NCI-H82 (cell line): ENCODE measurements around the gene SMIM14.
A peak's percentile ranks its signal among the peaks of the same experiment; 100 is the strongest.
"Not testable (repeated sequence)": the region's sequence is repeated elsewhere in the genome, so short reads cannot be mapped to it uniquely, and the experiment has no call there.

Experiments used
- DNase-seq: peaks from one replicate; lab custom pipeline; 2025; lab: John Stamatoyannopoulos, UW

The SMIM14 gene

GRCh38 chr4:39638354-39639239 lies at the start of gene SMIM14:
SMIM14 (minus strand) TSS chr4:39638865; CDS start chr4:39605145, 33,720 bp downstream.
- peak; percentile 97 for DNase-seq

DNA sequence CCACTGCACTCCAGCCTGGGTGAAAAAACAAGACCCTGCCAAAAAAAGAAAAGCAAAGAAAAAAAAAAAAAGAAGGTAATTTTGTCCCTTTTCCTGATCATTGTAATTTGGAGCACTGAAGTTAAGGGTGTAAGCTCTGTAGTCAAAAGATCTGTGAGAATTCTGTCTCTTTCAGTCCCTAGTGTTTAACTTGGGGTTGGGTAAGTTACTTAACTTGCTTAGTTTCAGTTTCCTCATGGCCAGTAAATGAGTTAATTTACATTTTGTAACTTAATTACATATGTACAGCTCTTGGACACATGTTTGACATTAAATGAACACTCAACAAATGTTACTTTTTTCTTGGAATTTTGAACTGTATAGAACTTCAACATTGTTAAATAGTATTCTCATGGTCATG lies 48.3 kb upstream of the SMIM14 start:
- DNase-seq: no peak

DNA sequence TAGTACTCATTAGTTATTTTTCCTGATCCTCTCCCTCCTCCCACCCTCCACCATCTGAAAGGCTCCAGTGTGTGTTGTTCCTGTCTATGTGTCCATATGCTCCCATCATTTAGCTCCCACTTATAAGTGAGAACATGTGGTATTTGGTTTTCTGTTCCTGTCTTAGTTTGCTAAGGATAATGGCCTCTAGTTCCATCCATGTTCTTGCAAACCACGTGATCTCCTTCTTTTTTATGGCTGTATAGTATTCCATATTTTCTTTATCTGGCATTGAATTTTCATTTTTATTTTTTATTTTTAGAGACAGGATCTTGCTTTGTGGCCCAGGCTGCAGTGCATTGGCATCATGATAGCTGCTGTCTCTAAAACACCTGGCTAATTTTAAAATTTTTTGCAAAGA lies 47.3 kb upstream of the SMIM14 start:
- no peak for DNase-seq

- DNase-seq: no peak
Observed at GRCh38 chr4:39682138-39682537, 43.5 kb upstream of the SMIM14 start.

GRCh38 chr4:39681003-39681402 lies 42.3 kb upstream of the SMIM14 start:
- not testable (repeated sequence) for DNase-seq

GRCh38 chr4:39675681-39676080 lies 37.0 kb upstream of the SMIM14 start:
- not testable (repeated sequence) for DNase-seq

- not testable (repeated sequence) for DNase-seq
Observed at GRCh38 chr4:39670296-39670695, 31.6 kb upstream of the SMIM14 start.

- no peak for DNase-seq
Observed at GRCh38 chr4:39668887-39669286, 30.2 kb upstream of the SMIM14 start.

- no peak for DNase-seq
Observed at GRCh38 chr4:39667706-39668105, 29.0 kb upstream of the SMIM14 start.

DNA sequence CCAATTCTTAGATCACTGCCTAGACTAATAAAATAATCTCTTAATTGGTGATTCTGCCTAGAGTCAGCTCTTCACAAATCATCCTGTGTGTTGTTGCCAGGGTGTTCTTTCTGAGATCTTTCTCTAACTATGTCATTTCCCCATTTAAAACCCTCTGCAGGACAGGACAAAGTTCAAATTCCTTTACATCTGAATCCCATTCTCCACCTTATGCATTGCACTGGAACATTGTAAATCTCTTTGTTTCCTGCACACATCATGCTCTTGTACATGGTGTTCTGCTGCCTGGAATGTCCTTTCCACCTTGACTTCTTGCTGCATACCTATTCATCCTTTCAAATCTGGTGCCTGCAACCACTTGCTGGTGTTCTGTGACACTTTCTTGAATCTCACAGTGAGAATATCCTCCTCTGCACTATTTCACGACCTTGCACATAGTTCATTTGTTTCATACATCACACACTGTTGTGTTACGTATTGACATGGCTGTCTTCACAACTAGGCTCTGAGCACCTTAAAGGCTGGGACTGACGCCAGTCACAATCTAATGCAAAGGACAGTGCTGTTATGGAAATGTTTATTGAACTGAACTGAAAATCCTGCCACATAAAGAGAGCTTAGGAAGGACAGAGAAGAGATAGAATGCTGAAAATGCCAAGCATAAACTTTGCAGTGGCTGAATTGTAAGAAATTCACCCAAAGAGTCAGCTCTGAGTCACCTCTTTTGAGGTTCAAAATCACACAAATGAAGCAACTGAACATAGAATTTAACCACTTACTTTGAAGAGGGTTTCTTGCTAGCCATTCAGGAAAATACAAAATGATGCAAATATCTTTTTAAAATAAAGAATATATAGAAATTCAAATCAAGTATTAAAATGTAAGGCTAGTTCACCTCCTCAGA lies 26.4 kb upstream of the SMIM14 start:
- no peak for DNase-seq

- no peak for DNase-seq
Observed at GRCh38 chr4:39662683-39663082, 24.0 kb upstream of the SMIM14 start.

DNA sequence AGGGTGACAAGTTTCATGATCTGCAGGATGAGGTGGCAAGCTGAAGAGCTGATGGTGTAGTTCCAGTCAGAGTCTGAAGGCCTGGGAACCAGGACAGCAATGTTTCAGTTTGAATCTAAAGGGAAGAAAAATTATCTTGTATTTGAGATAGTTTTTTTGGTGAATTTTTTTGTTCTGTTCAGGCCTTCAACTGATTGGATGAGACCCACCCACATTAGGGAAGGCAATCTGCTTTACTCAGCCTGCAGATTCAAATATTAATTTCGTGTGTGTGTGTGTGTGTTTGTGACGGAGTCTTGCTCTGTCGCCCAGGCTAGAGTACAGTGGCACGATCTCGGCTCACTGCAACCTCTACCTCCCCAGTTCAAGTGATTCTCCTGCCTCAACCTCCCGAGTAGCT lies 22.1 kb upstream of the SMIM14 start:
- DNase-seq: no peak

DNA sequence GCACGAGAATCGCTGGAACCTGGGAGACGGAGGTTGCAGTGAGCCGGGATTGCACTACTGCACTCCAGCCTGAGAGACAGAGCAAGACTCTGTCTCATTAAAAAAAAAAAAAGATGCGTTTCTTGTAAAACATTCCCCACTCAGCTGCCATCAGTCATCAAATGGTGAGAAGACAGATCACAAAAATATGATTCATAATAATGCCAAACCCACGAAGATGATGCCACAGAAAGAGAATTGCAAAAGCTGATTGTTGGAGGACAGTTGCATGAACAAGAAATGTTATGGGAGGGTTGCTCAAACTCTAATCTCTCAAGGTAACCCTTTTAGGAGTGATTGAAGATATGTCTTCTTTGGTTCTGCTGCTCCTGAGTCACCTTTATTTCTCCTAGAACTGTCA lies 21.4 kb upstream of the SMIM14 start:
- DNase-seq: no peak

GRCh38 chr4:39658756-39659155 lies 20.1 kb upstream of the SMIM14 start:
- no peak for DNase-seq

DNA sequence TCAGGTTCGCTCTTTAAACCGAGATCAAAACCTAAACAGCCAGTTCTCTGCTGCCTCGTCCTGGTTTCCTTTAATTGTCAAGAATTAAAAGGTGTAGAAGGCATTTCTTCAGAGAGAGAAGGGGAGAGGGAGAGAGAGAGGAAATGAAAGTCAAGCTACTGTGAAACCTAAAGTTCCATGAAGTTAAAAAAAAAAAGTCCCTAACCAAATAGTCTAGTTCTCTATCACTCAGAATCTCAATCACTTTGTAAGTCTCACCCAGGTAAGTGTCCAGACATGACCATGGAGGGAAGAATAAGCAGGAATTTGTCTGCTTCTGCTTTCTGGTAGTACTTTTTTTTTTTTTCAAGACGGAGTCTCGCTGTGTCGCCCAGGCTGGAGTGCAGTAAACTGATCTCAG lies 18.8 kb upstream of the SMIM14 start:
- DNase-seq: no peak

GRCh38 chr4:39656638-39657037 lies 18.0 kb upstream of the SMIM14 start:
- not testable (repeated sequence) for DNase-seq

DNA sequence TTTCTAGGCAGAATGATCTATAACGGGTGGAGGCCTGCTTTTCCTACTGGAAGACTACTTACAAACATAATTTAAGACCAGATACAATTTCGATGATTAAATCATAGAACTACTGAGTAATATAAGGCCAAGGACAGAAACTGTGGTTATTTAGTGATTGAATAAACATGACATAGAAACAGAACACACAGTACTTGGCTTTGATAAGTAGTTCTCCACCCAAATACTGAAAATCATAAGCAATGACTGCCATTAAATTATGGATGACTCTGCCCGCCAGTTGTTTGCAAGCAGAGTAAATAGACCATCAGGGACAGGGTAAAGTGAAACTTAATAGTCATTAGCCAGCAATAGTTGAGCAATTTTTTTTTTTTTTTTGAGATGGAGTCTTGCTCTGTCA lies 17.2 kb upstream of the SMIM14 start:
- no peak for DNase-seq

- DNase-seq: no peak
Observed at GRCh38 chr4:39655211-39655610, 16.5 kb upstream of the SMIM14 start.

DNA sequence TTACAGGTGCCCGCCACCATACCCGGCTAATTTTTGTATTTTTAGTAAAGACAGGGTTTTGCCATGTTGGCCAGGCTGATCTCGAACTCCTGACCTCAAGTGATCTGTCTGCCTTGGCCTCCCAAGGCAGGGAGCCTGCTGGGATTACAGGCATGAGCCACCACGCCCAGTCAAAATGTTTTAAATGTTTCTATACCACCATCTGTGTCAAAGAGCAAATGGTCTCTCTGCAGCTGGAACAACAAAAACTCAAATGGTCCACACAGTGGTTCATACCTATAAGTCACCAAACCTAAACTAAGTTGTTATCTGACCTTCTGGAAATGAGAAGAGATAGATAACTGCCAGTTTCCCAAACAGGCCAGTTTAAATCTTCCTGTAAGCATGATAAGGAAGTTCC lies 12.9 kb upstream of the SMIM14 start:
- not testable (repeated sequence) for DNase-seq

DNA sequence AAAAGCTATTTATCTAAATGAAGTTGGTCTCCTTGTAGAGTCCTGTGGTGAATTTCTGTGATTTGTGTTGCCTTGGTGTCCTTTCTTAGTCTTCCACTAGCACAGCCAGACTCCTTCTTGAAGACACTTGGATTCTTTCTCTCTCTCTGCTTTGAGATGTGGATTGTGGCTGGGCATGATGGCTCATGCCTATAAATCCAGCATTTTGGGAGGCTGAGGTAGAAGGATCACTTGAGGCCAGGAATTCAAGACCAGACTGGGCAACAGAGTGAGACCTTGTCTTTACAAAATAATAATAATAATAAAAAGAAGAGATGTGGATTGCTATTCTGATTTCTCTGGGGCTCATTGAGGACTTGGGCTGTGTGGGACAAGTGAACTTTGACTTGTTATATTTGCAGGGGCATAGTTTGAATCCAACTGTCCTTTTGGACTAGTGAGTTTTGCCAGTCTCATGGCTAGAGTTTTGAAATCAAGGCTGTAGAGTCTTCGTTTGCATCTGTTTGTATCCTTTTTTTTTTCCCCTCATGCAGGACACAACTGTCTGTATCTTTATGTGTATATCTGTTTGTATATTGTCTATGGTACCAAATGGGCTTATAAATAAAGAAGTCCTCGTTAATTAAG lies 11.1 kb upstream of the SMIM14 start:
- DNase-seq: no peak

DNA sequence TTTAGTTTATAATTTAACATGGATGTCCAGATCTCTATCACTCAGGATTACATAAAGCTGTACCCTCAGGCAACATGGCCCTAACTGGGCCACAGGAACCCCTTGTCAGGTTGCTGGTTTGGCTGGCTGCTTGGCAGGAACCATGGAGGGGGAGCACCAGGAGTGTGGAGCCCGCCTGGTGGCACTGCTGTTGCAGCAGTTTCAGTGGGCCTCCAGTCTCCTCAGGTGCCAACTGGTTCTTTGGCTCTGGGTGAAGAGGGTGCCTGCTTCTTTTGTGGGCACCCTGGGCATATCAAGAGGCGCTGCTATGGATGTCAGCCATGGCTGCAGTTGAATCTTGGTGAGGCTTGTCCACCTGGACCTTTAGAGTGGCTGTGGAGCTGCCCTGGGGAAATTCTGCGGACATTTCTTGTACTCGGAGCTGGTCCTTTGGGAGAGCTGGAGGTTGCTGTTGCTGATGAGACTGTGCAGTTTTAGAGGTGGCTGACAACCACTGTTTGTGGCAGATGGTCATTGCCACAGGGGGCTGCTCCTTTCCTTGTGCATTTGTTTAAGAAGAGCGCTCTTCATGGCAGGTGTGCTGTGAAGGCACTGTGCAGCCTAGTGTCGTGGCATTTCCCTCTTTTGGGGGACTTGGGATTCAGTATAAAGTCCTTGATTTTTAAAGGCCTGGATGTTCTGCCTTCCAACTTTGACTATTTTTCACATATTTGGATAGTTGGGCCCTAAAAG lies 10.3 kb upstream of the SMIM14 start:
- DNase-seq: no peak

DNA sequence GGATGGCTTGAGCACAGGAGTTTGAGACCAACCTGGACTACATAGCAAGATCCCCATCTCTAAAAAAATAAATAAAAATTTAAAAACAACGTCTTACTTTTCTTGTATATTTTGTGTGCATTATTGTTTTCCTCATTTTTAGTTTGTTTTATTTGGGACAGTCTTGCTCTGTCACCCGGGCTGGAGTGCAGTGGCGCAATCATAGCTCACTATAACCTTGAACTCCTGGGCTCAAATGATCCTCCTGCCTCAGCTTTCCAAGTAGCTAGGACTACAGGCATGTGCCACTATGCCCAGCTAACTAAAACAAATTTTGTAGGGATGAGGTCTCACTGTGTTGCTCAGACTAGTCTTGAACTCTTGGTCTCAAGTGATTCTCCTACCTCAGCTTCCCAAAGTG lies 9.5 kb upstream of the SMIM14 start:
- no peak for DNase-seq
